ENCODE data around the gene CAMK1D.
"Not testable (repeated sequence)": the region's sequence is repeated elsewhere in the genome, so short reads cannot be mapped to it uniquely, and the experiment has no call there.

CAMK1D gene

GRCh38 chr10:12470719-12471118 is 121.4 kb downstream of the CAMK1D start:
- DNase-seq (ENCODE audit: low spot score), result no peak

- DNase-seq (ENCODE audit: low spot score), result no peak
These were observed 121.8 kb downstream of the CAMK1D start for GRCh38 chr10:12471135-12471534.

DNA sequence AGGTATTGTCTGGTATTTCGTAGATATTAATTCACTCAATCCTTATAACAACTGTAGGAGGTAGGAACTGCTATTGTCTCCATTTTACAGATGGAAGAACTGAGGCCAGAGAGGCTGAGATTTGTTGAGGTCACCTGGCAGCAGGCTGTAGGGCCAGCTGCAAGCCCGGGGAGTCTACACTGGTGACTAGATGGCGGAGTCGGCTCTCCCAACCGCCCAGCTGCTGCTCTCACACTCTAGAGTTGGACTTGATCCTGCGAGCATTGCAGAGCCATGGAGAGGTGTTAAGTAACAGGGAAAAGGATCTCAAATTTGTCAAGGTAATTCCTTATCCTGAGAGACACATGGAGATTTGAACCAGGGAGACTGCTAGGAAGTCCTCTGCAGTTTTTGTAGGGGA is 124.1 kb downstream of the CAMK1D start:
- no peak for DNase-seq (ENCODE audit: low spot score)

- DNase-seq (ENCODE audit: low spot score), result no peak
These were observed 125.5 kb downstream of the CAMK1D start for GRCh38 chr10:12474727-12475412.

DNA sequence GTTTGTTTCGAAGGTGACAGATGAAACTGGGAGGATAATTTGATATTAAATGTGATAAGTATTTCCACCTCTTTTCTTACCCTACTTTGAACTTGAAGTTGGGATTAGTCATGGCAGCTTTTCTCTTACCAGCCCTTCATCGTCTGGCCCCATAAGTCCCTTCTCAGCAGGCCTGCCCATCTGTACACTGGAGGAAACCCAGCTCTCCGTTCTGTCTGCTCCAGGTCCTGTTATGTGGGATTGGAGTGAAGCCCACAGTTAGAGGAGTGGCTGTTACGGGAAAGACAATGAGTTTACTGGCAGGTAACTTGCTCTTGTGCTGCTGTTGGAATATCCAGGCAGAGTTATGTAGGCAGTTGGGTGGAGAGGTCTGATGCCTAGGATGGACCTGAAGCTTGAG is 127.3 kb downstream of the CAMK1D start:
- DNase-seq (ENCODE audit: low spot score), result no peak

GRCh38 chr10:12479437-12479844 is 130.1 kb downstream of the CAMK1D start:
- no peak for DNase-seq (ENCODE audit: low spot score)

DNA sequence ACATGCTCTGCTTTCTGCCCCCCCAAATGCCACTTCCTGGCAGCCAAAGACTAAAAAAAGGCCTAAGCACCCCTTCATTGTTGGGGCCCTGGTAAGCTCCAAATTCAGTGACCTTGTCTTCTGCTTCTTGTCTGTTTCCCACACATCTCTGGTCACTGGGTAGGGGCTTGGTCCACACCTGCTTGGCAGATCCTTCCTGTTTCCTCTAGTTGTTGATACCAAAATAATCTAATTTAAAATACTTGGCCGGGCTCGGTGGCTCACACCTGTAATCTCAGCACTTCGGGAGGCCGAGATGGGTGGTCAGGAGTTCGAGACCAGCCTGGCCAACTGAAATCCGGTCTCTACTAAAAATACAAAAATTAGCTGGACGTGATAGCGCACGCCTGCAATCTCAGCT is 130.6 kb downstream of the CAMK1D start:
- DNase-seq (ENCODE audit: low spot score), result no peak

GRCh38 chr10:12480440-12480839 is 131.1 kb downstream of the CAMK1D start:
- DNase-seq (ENCODE audit: low spot score), result no peak

DNA sequence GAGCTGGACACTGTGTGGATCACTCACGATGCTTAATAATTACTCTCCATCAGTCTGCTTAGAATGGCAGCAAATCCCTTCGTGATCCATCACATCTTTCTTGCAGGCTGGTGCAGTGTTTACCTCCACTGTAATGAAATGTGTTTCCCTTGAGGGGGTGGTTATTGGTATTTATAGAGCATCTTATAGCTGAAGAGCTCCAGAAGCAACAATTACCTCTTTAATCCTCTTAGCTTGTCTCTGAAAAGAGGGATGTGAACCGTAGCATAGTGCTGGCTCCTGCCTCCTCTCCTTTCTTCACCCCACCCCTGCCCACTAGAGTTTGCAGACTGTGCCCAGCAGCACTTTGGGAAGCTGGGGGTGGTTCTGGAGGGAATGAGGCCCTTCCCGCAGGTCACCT is 132.6 kb downstream of the CAMK1D start:
- no peak for DNase-seq (ENCODE audit: low spot score)

GRCh38 chr10:12482587-12482986 is 133.2 kb downstream of the CAMK1D start:
- DNase-seq (ENCODE audit: low spot score), result no peak

DNA sequence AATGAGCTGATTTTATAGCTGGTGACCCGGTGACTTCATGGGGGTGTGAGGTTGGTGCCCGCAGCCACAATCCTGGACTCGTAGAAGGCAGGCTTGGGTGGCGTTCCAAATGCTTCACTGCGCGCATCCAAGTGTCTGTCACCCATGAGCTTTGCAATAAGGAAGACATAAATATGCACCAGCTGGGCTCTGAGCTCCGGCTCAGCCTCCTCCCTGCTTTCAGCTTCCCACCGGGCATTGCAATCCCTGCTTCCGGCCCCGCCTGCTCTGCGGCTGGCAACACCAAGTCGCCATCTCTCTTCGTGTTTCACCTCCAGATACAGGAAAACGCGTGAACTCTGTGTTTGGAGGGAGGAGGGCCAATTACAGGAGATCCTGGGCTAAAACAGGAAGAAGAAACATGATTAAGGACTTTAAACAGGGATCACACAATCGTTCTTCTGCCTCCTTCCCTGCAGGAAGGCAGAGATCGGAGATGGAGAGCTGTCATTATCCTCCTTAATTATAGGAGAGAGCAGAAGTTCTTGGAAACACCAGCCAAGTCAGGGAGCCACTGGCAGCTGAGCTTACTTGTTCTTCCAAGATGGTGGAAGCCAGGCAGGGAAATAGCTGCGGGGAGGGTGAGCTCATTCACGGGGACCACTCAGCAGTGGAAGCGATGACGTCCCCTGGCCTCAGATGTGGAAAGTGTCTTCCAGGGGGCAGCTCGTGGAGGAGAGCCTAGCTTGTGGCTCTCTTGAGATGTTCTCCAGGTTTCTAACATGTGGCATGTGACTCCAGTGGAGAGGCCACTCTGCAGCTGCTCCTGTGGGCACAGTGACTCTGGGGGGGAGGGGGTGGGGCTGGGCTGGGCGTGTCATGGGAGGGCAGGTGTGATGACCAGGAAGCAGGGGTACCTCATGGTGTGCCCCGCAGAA is 134.9 kb downstream of the CAMK1D start:
- no peak for DNase-seq (ENCODE audit: low spot score)

GRCh38 chr10:12484941-12485805 is 135.8 kb downstream of the CAMK1D start:
- DNase-seq (ENCODE audit: low spot score), result peak; percentile 42

GRCh38 chr10:12487366-12487765 is 138.0 kb downstream of the CAMK1D start:
- DNase-seq (ENCODE audit: low spot score), result no peak

DNA sequence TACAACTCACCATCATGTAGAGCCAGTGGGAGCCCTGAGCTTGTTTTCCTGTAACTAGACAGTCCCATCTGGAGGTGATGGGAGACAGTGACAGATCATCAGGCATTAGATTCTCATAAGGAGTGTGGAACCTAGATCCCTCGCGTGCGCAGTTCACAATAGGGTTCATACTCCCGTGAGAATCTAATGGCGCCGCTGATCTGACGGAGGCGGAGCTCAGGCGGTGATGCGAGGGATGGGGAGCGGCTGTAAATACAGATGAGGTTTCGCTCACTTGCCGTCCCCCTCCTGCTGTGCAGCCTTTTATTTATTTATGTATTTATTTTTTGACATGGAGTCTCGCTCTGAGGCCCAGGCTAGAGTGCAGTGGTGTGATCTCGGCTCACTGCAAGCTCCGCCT is 139.3 kb downstream of the CAMK1D start:
- no peak for DNase-seq (ENCODE audit: low spot score)

DNA sequence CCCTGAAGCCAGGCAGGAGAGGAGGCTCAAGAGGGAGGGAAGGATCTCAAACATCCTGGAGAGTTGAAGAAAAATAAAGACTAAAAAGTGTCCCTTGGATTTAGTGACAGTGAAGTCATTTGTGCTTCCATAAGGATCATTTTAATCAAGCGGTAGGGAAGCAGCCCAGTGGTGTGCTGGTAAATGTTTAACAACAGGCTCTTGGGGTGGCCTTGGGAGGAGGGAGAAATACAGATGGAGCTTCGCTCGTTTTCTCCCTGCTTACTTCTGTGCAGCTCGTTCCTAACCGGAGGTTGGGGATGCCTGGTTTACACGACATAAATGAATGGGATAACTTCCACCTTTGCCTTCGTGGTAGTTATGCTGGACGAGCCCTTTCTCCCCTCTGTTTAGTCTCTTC is 140.0 kb downstream of the CAMK1D start:
- no peak for DNase-seq (ENCODE audit: low spot score)

- DNase-seq (ENCODE audit: low spot score), result no peak
These were observed 140.5 kb downstream of the CAMK1D start for GRCh38 chr10:12489806-12490205.

DNA sequence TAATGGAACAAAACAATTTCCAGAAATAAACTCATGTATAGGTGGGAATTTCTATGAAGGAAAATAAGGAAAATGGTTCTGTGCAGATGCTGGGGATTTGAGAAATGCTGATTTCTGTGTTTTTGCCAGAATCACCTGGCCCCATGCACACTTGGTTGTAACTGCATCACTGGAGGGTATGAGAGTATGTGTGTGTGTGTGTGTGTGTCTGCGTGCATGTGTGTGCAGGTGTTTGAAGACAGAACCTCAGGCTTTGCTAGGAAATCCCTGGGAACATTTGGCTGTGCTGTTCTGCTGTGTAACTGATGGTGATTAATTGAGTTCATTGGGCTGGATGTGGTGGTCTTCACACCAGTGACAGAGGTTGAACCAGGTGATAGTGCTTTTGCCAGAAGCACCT is 141.6 kb downstream of the CAMK1D start:
- no peak for DNase-seq (ENCODE audit: low spot score)

DNA sequence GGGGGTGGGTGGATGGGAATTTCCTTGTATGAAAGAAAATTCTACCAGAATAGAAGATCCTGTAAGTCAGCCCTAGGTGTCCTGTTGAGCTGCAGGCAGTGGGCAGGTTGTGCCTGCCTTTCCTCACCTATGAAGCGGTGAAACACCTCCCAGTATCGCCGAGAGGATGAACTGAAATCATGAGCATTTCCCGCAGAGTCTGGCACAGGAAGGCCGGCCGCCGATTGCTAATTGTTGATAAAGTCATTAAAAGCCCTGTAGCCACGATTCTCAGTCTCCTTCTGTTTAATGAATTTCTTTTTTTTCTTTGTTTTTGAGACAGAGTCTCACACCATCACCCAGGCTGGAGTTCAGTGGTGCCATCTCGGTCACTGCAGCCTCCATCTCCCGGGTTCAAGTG is 142.1 kb downstream of the CAMK1D start:
- DNase-seq (ENCODE audit: low spot score), result no peak

DNA sequence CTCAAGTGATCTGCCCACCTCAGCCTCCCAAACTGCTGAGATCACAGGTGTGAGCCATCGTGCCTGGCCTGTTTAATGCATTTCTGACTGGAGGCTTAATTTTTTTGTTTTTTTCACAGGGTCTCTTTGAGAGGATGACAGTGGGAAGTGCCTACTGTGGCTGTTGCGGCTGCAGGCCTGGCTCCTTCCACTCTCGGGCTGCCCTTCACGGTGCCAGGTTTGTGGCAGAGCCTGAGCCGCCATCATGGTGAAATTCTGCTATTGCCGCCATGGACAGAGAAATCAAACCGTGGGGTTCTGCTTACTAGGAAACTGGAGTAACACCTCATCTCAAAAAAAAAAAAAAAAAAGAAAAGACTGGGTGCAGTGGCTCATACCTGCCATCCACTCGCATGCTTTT is 142.7 kb downstream of the CAMK1D start:
- DNase-seq (ENCODE audit: low spot score), result no peak

GRCh38 chr10:12497046-12497445 is 147.7 kb downstream of the CAMK1D start:
- not testable (repeated sequence) for DNase-seq (ENCODE audit: low spot score)

- DNase-seq (ENCODE audit: low spot score), result peak; percentile 28
These were observed 150.0 kb downstream of the CAMK1D start for GRCh38 chr10:12499076-12499986.
